Activated CD4-positive, alpha-beta T cell treated with anti-CD3 and anti-CD28 coated beads, Interleukin-2, Interleukin-6, amounts not matched to agents 100 ng/mL and 50 ng/mL, durations not matched to agents 16 hours and 8 hours (primary cell): ENCODE measurements around the gene APMAP.
A peak's percentile ranks its signal among the peaks of the same experiment; 100 is the strongest.
"Not testable (repeated sequence)": the region's sequence is repeated elsewhere in the genome, so short reads cannot be mapped to it uniquely, and the experiment has no call there.

Source experiments
- DNase-seq: peaks from one replicate; pipeline ENCODE4 v3.0.0-alpha.2; 2020

APMAP gene

DNA sequence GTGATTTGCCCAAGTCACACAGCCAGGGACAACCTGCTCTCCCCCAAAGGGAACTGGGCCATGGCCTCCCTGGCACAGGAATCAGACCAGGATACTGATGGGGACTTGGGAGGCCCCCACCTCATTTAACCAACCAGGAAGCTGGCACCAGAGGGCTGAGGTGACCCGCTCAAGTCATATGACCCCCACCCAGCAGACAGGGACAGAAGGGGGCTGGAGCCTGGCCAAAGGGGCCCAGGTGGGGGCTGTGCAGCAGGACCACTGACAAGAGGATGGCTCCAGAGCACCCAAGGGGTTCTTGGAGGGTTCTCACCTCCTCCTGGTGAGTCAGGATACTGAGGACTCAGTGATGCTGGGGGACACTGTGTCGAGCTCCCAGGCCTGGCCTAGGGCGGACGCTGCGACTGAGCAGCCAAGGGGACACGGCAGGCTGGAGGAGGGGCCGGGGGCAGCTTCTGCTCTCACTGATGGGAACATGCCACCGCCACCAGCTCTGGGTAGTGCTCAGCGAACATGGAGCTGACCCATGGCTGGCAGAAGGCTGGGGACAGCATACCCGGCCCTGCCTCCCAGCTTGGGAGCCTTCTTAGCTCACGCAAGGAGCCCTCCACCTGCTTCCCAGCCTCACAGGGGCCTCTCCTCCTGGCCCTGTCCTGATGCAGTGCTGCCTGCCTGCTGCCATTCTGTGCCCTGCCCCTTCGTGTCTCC is 42.3 kb downstream of the APMAP start:
- no peak for DNase-seq

DNA sequence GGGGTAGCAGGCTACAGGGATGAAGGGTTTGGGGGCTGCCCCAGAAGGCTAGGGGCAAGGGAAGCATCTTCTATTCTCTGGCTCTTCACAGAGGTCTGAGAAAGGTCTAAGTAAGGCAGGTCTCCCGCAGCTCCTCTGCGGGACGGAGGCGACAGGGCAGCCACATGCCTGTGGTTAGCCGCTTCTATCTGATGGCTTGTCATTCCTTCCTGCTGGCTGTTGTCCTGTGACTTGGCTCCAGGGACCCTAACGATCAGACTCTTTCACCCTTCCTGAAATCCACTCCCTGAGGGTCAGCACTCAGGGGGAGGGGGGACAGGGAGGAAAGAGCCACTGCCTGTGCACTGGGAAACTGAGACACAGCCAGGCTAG is 42.8 kb downstream of the APMAP start:
- peak; percentile 38 for DNase-seq

DNA sequence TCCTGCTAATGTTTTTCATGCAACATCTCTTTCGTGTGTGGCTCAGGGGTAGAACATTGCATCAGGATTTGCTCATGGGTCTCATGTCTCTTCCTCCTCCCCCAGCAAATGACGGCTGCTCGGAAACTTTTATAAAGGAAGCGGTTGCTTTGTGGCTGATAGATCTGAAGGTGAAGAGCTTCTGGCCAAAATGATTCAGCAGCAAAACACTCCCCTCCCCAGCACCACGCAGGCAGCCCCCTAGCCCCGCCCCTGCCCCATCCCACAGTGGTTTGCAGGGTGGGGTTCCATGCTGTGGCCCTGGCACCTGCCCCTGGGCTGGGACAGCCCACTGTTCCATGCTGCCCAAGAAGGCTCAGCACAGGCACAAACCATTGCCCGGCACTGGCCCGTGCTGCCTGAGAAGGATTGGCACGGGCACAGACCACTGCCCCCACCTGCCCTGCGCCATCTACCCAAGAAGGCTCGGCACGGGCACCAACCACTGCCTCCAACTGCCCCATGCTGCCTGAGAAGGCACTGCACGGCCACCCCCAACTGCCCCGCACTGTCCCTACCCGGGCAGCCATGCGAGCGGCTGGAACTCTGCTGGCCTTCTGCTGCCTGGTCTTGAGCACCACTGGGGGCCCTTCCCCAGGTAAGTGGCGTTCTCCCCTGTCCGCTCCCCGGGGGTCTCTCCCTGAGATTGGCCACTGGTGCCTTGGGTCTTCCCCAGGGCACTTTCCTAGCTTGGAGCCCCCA is 43.4 kb downstream of the APMAP start, which contains the start of gene CST7:
TSS of gene CST7 (plus strand) at position 331 of the 741 bp plus-strand sequence. CDS start at position 568, 237 bp downstream.
- peak; percentile 91 for DNase-seq

DNA sequence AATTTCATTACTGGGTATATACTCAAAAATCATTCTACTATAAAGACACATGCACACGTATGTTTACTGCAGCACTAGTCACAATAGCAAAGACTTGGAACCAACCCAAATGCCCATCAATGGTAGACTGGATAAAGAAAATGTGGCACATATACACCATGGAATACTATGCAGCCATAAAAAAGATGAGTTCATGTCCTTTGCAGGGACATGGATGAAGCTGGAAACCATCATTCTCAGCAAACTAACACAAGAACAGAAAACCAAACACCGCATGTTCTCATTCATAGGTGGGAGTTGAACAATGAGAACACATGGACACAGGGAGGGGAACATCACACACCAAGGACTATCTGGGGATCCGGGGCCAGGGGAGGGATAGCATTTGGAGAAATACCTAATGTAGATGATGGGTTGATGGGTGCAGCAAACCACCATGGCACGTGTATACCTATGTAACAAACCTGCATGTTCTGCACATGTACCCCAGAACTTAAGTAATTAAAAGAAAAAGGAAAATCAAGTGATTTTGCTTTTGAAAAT is 44.1 kb downstream of the APMAP start:
- not testable (repeated sequence) for DNase-seq

DNA sequence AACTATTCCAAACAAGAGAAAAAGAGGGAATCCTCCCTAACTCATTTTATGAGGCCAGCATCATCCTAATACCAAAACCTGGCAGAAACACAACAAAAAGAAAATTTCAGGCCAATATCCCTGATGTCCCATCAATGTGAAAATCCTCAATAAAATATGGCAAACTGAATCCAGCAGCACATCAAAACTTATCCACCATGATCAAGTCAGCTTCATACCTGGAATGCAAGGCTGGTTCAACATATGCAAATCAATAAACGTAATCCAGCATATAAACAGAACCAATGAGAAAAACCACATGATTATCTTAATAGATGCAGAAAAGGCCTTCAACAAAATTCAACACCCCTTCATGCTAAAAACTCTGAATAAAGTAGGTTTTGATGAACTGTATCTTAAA is 46.2 kb downstream of the APMAP start:
- not testable (repeated sequence) for DNase-seq

DNA sequence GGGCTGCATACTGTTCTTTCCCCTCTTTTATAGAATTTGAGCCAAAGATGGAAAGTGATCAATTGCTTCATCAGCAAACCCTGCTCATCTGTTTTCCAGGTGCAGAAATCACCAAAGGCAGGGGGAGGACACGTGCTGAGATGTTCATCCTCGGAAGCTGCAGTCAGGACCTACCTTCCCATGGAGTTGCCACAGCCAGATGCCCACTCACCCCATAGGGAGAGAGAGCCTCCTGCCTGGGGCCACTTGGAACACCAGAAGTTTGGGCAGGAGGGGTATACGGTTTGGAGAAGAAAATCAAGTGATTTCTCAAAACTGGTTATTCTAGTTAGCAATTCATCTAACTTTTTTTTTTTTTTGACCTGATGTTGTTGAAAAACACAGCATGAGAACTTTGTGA is 48.8 kb downstream of the APMAP start:
- DNase-seq = no peak

DNA sequence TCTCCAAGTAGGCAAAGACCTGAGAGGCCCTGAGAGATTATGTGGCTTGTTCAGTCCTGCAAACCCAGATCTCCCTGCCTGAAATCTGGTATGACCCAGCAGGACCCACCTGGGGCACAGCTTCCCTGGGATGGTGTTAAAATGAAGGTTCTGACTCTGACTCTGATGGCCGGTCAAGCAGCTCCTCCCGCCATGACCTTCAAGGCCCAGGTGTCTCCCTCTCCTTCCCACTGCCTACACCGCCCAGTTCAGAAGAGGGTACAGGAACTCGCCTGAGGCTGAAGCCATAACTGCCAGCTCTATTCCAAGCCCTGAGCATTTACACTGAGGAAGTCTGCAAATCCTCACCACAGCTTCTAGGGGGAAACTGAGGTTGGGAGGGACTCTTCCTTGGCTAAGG is 49.4 kb downstream of the APMAP start:
- DNase-seq = no peak

DNA sequence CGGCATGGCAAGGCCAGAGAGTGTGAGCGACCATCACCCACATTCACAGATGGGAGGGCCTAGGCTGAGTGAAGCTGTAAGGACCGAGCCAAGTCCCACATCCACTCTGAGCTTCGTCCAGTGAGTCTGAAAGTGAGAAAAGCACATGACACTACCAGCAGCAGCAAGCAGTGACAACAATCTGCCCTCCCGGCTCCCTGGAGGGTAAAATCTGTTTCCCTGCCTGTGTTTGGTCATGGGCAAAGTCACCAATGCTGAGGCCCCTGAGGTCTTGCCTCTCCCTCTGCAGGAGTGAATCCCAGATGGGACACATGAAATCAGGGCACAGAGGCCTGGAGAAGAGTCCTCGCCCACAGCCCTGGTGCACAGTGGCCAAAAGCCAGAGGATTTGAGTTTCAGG is 49.9 kb downstream of the APMAP start:
- DNase-seq = no peak

DNA sequence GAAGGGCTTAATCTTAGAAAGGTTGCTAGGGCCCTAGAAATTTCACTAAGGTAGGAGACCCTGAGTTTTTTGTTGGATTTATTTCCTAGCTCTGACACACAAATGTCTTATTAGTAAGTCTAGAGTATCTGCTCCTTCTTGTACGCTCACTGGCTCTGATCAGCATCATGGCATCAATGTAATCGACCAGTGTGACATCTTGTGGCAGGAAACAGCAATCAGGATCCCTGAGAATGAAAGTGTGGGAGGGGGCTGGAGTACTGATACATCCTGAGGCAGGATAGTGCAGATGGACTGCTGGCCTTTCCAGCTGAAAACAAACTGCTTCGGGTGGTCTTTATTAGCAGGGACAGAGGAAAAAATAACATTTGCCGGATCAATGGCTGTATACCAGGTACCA is 53.5 kb downstream of the APMAP start:
- DNase-seq = no peak

DNA sequence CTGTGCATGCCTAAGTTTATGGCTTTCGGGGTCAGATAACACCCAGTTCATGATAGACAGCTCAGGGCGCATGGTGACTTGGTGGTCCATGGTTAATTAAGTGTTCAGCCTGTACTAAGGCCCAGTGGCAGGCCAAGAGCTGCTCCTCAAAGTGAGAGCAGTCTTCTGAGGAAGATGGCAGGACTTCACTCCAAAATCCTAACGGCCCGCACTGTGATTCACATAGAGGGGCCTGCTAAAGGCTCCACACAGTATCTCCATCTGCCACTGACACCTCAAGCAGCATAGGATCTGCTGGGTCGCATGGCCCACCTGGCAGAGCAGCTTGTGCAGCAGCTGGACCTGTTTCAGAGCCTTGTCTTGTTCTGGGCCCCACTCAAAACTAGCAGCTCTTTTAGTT is 54.1 kb downstream of the APMAP start:
- DNase-seq = no peak

DNA sequence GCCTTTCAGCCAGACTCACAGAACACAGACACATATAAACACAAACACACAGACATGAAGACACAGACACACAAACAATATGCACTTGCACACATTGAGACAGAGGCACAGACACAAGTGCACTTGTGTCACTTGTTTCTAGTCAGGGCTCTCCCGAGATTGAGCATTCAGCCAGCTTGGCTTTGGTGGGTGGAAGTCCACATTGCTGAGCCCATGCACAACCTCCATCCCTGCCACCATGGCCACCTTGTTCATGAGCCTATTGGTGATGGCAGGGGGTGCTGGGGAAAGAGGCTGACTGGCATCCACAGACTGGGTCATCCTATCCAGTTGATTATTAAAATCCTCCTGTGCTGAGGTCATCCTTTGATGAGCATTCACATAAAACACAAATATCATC is 55.0 kb downstream of the APMAP start:
- DNase-seq = no peak

DNA sequence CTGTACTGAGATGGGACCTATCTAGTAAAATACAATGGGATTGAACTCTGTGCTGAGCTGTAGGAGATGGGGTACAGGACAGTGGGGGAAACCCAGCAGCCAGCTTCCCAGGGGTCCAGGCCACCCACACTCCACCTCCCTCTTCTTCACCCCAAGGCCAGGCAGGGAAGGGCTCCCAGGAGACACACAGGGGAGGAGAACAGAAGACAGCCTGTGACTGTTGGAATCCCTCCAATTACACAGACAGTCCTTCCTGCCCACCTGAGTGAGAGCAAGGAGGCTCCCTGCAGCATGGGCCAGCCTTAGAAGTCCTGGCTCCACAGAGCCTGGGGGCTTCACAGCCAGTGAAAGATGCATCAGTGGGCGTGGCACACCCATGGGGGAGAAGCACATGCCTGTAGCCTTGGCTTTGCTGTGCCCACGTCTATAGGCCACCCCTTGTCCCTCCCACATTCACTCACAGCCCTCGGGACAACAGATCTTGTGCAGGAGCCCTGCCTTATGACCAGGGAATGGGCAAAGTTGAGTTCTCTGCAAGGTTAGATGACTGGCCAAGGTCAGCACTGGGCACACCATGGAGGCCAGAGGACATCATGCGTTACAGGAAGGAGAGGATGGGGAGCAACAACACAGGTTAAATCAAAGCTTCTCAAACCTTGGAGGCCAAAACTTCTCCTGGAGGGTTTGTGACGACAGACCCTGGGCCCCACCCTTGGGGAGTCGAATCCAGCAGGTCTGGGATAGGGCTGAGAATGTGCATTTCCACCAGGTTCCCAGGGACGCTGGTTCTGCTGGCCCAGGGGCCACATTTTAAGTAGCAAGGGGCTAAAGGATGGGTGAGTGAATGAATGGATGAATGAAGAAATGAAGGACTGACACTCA is 55.8 kb downstream of the APMAP start:
- no peak for DNase-seq

DNA sequence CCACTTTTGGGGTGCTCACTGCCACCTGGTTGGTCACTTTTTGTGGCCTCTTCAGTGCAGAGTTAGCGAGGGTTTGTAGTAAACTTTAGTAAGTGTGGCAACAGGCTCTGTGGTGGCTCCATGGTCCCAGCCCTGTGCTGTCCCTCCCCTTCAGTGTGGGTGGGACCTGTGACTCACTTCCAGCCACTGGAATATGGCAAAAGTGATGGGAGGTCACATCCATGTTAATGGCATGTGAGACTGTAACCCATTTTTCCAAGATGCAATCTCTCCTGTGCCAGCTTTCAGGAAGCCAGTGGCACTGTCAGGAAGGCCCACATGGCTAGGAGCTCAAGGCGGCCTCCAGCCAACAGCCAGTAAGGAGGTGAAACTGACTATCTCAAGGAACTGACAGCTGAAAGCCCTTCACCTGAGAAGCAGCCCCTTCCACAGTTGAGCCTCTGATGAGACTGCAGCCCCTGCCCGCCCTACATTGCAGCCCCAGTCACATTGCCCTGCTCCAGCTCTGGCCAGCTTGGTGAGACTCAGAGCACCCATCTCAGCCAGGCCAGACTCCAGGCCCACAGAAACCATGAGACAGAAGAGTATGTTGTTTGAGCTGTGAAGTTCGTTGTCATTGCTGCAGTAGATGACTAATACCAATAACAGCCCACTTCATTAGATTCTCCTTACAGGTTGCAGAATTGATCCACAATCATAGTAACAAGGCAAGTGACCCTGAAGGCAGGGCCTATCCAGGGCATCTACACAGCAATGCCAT is 56.6 kb downstream of the APMAP start:
- no peak for DNase-seq

DNA sequence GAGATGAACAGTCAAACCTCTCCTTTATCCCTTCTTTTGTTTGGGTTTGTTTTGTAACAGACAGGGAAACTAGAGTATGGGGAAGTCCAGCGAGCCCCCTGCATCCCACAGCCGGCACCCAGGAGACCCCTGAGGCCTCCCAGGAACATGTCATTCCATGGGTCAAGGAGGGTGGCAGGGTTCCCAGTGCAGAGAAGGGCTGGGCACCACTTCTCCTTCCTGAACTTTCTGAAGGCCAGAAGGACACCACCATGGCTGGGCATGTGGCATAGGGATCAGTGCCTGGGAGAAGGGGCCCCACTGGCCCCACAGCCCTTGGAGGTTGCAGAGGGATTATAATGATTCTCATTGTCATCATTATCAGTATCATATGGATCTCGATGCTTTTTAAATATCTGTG is 57.4 kb downstream of the APMAP start:
- DNase-seq = no peak

DNA sequence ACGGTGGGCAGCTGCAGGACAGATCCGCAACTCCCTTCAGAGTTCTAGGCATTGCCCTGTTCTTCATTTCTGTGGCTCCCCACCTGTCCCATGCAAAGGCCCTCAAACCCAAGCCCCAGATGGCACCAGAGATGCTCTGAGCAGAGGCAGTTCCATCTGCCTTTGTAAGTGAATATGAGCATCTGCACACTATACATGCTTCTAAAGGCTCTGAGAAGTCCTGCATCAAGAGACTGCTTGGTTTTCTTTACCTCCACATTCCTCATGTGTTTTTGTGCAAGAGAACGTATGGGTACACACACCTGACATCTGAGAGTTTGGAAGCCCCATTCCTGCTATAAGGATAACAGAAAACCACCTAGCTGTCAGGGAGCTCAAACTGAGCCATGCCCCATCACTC is 57.8 kb downstream of the APMAP start:
- DNase-seq = no peak

DNA sequence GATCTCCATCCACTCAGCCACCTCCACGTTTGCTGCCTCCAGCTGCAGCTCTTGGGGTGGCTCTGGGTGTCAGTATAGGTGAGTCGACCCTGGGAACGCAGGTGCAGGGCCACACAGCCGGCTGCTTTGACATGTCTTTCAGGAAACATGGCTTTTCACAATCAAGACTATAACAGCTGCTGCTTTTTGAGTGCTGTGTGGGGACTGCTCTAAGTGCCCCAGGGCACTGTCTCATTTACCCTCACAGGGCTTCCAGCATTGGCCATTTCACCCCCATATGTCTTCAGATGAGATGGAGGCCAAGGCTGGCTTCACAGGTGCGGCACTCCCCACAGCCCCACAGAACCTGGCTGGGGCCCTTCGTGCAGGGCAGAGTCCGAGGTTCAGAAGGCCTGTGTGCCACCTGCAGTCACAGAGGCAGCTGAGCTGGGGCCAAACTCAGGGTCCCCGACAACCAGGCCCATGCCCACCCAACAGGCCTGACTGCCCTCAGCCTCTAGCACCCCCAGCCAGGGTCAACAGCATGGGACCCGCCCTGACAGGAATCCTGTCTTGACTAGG is 58.4 kb downstream of the APMAP start:
- DNase-seq = no peak

DNA sequence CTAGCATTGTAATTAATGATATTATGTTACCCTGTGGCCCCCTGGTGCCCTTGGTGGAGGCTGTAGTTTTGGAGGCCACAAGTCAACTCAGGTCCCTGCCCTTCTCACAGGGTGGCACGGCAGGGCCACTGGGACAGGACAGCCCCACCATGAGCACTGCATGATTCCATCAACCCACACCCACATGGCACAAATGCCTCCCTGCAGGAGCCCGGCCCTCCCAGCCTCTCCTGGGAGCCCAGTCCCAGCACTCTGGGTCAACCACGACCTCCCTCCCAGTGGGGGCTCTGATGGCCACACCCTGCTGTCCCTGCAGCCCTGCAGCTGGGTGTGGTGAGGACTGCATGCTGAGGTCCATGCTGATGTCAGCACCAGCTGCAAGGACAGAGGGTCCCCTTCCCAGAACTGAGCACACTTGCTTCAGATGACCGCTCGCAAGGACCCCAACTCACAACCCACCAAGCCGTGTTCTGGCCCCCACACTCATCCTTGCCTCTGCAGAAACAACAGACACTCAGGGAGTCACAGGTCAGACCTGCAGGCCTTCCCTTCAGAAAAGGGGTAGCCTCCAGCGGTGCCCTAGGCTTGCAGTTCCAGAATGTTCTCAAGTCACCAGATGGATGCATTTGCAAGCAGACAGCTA is 59.2 kb downstream of the APMAP start:
- no peak for DNase-seq

DNA sequence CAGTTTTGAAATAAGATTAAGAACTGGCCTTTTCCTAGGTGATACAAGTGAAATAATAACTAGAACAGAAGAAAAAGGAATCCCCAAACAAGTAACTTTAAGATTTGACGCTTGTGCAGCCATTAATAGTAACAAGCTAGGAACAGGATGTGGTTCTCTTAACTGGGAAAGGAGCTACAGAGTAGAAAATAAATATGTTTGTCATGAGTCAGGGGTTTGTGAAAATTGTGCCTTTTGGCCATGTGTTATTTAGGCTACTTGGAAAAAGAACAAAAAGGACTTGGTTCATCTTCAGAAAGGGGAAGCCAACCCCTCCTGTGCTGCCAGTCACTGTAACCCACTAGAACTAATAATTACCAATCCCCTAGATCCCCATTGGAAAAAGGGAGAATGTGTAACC is 60.7 kb downstream of the APMAP start:
- not testable (repeated sequence) for DNase-seq

DNA sequence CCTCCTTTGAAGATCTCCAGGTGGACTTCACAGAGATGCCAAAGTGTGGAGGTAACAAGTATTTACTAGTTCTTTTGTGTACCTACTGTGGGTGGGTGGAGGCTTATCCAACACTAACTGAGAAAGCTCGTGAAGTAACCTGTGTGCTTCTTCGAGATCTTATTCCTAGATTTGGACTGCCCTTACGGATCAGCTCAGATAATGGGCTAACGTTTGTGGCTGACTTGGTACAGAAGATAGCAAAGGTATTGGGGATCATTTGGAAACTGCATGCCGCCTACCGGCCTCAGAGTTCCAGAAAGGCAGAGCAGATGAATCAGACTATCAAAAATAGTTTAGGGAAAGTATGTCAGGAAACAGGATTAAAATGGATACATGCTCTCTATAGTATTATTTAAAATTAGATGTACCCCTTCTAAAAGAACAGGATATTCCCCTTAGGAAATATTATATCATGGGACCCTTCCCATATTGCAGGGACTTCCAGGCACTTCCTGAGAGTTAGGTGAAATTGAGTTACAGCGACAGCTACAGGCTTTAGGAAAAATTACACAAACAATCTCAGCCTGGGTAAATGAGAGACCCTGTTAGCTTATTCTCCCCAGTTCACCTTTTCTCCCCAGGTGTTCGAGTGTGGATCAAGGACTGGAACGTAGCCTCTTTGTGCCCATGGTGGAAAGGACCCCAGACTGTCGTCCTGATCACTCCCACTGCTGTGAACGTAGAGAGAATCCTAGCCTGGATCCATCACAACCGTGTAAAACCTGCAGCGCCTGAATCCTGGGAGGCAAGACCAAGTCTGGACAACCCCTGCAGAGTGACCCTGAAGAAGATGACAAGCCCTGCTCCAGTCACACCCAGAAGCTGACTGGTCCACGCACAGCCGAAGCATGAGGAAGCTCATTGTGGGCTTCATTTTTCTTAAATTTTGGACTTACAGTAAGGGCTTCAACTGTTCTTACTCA is 61.5 kb downstream of the APMAP start:
- DNase-seq = not testable (repeated sequence)
